Upper lobe of left lung (tissue), 6 donors: ENCODE data around the gene NMU. TPM values are rescaled to one million over a fixed set of nuclear protein-coding genes. Genes with fewer than 3 reads are reported as not detected.

Experiments used
- ATAC-seq, 2 donors: fragments of 200-7000 bp; cut with Tn5 transposase; one replicate each; pipeline ENCODE4 v1.9.1; 2022; ENCODE audit warnings: mild to moderate bottlenecking in 2 of 2, moderate library complexity in 2 of 2; ENCODE audit not compliant: low FRiP score in 2 of 2
- DNase-seq, 2 donors: peaks; one replicate each; pipeline ENCODE4 v3.0.0-alpha.2; 2019 to 2020
- H3K27ac ChIP-seq, 4 donors: fragments of 200-600 bp; sonication (generic); one replicate each; pipeline ENCODE4 v1.5.1; 2016 to 2019
- H3K27me3 ChIP-seq, 4 donors: fragments of 200-600 bp; sonication (generic); one replicate each; pipeline ENCODE4 v1.5.1; 2017 to 2019
- H3K36me3 ChIP-seq, 4 donors: fragments of 200-600 bp; sonication (generic); one replicate each; pipeline ENCODE4 v1.5.1; 2016 to 2019
- H3K4me1 ChIP-seq, 4 donors: fragments of 200-600 bp; sonication (generic); one replicate each; pipeline ENCODE4 v1.5.1; 2018 to 2019
- H3K4me3 ChIP-seq, 4 donors: fragments of 200-600 bp; sonication (generic); one replicate each; pipeline ENCODE4 v1.5.1; 2017 to 2019; ENCODE audit warnings: mild to moderate bottlenecking in 2 of 4, moderate library complexity in 1 of 4
- H3K9me3 ChIP-seq, 4 donors: fragments of 200-600 bp; sonication (generic); one replicate each; pipeline ENCODE4 v1.5.1; 2018 to 2019
- EP300 ChIP-seq, 4 donors: sonication (generic); formaldehyde crosslinking; IDR thresholded peaks; one replicate each; pipeline ENCODE4 v1.5.1; 2017; ENCODE audit warnings: antibody characterized with exemption in 4 of 4, control low read depth in 2 of 4
- POLR2A ChIP-seq, 4 donors: fragments of 450-650 bp; IDR thresholded peaks; one replicate each; pipeline ENCODE4 v1.5.1; 2016 to 2017; ENCODE audit warnings: antibody characterized with exemption in 4 of 4, mild to moderate bottlenecking in 2 of 4
- POLR2AphosphoS5 ChIP-seq, 2 donors: sonication (generic); formaldehyde crosslinking; IDR thresholded peaks; one replicate each; pipeline ENCODE4 v1.5.1; 2017; ENCODE audit warnings: antibody characterized with exemption in 2 of 2
- WGBS, 2 donors: methylation state at CpG; one replicate each; pipeline ENCODE4 v1.1.5; 2017 to 2018; 5-methylcytosine and 5-hydroxymethylcytosine counted together
- total RNA-seq, 6 donors: library from RNA; depleted of rRNA in 4 of 6; stranded (reverse); fragments of >200 nt in 4 of 6; gene quantifications; one replicate each; pipeline versions ENCODE4 v1.1.0 to v1.2.1, GENCODE V29; 2016 to 2021
- TF ChIP-seq, protein P1 (sequence below), 6 experiments: fragments of 450-650 bp in 4 of 6; fragments of 200-600 bp in 2 of 6; sonication (generic) in 2 of 6; IDR thresholded peaks; one replicate each; pipeline ENCODE4 v1.5.1; 2016 to 2019; ENCODE audit warnings: antibody characterized with exemption in 6 of 6
- donor health status: DM: no; HTN: no; CAD: no; lungs with moderate emphysema.
- donor health status: DM: no; HTN: yes; CAD: no; lungs with severe emphysema.

The NMU gene
- total RNA-seq, 6 donors from 2014 or later: 1.6 to 3.2 (median 2.3) TPM; not detected in 3

DNA sequence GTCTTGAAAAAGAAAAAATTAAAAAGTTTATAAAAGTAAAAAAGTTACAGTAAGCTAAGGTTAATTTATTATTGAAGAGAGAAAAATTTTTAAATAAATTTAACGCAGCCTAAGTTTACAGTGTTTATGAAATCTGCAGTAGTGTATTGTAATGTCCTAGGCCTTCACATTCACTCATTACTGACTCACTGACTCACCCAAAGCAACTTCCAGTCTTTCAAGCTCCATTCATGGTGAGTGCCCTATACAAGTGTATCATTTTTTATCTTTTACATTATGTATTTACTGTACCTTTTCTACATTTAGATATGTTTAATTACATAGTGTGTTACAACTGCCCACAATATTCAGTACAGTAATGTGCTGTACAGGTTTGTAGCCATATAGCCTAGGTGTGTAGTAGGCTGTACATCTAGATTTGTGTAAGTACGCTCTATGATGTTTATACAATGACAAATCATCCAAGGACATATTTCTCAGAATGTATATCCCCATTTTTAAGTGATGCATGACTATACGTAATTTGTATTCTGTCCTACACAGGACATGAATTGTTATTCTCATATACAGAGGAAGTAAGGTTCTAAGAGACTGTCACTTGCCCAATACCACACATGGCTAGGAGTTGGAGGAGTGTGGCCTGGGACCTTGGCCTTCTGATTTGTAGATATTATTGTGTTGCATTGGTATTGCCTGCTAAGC is 24.6 kb downstream of the NMU start:
- ATAC-seq (no peak), DNase-seq (no peak)
- Histone ChIP-seq H3K4me1 (peaks cover 0 to 7% (median 2%) of the 10 kb centered on the region in 4 donors), H3K4me3 (no peak overlapping the region), H3K27me3 (no peaks in the 10 kb centered on the region), H3K27ac (no peak overlapping the region), H3K9me3 (no peaks in the 10 kb centered on the region), H3K36me3 (no peaks in the 10 kb centered on the region)
- TF ChIP-seq, protein P1, sequence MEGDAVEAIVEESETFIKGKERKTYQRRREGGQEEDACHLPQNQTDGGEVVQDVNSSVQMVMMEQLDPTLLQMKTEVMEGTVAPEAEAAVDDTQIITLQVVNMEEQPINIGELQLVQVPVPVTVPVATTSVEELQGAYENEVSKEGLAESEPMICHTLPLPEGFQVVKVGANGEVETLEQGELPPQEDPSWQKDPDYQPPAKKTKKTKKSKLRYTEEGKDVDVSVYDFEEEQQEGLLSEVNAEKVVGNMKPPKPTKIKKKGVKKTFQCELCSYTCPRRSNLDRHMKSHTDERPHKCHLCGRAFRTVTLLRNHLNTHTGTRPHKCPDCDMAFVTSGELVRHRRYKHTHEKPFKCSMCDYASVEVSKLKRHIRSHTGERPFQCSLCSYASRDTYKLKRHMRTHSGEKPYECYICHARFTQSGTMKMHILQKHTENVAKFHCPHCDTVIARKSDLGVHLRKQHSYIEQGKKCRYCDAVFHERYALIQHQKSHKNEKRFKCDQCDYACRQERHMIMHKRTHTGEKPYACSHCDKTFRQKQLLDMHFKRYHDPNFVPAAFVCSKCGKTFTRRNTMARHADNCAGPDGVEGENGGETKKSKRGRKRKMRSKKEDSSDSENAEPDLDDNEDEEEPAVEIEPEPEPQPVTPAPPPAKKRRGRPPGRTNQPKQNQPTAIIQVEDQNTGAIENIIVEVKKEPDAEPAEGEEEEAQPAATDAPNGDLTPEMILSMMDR (IDR thresholded peaks at IDR 0.05): no peak
- TF ChIP-seq EP300 (IDR thresholded peaks at IDR 0.05) (no peak), POLR2A (IDR thresholded peaks at IDR 0.05) (no peak), POLR2AphosphoS5 (IDR thresholded peaks at IDR 0.05) (no peak)
- 90 to 99% methylated on average over 3 of the region's 3 CpGs for WGBS, 2 donors

DNA sequence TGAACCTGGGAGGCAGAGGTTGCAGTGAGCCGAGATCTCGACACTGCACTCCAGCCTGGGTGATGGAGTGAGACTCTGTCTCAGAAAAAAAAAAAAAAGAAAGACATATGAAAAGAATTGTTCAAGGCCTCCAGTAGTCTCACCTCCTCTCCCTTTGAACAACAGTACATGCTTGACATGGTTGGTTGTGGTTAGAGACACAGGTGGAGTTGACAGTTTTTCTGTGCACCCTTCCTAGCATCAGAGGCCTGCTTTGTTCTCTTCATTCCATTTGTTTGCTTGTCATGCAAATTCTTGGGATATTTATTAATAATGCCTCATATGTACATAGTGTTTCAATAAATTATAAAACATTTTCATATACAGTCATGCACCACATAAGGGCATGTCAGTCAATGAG is 25.7 kb downstream of the NMU start:
- WGBS, 2 donors: 94 to 96% methylated on average over 2 of the region's 2 CpGs

DNA sequence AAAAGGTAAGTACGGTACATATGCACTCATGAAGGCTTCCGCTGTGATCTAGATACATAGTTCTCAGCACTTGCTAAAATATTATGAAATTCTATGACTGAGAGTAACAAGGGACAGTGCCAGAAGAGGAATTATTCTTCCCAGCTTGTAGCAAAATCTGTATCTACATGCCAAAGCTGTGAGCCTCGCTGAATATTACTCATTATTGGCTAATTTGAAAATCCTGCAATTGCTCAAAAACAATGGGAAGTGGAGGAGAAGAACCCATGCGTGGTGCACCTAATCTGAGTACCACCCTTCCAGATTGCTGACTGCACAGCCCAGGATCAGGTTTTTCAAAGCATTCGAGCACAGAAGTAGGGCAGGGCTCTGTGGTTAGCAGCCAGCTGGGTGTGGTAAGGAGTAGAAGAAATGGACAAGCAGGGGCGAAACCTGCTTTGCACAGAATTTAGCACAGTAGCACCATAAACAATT is 26.7 kb downstream of the NMU start:
- ATAC-seq (peak; percentile 76 to 83), DNase-seq (peak in 1 of 2 donors; percentile 34)
- WGBS, 2 donors: 55 to 59% methylated on average over 6 of the region's 6 CpGs
- Histone ChIP-seq H3K4me1 (peaks cover 0 to 7% (median 2%) of the 10 kb centered on the region in 4 donors), H3K9me3 (no peaks in the 10 kb centered on the region), H3K27ac (peak overlapping the region in 2 of 4 donors; percentile 16 to 60), H3K36me3 (no peaks in the 10 kb centered on the region), H3K27me3 (no peaks in the 10 kb centered on the region), H3K4me3 (no peak overlapping the region)
- TF ChIP-seq POLR2AphosphoS5 (IDR thresholded peaks at IDR 0.05): no peak

More for the DNA sequence above, 25.7 kb downstream of the NMU start:
- no peaks in the 10 kb centered on the region for H3K9me3 ChIP-seq
- peaks cover 0 to 7% (median 2%) of the 10 kb centered on the region in 4 donors for H3K4me1 ChIP-seq
- ATAC-seq: no peak
- DNase-seq: no peak
- H3K27ac ChIP-seq: no peak overlapping the region
- no peaks in the 10 kb centered on the region for H3K27me3 ChIP-seq
- no peaks in the 10 kb centered on the region for H3K36me3 ChIP-seq
- no peak overlapping the region for H3K4me3 ChIP-seq
- no peak for TF ChIP-seq POLR2A (IDR thresholded peaks at IDR 0.05)
- TF ChIP-seq, protein P1 (IDR thresholded peaks at IDR 0.05): no peak
- TF ChIP-seq EP300 (IDR thresholded peaks at IDR 0.05): no peak
- TF ChIP-seq POLR2AphosphoS5 (IDR thresholded peaks at IDR 0.05): no peak

DNA sequence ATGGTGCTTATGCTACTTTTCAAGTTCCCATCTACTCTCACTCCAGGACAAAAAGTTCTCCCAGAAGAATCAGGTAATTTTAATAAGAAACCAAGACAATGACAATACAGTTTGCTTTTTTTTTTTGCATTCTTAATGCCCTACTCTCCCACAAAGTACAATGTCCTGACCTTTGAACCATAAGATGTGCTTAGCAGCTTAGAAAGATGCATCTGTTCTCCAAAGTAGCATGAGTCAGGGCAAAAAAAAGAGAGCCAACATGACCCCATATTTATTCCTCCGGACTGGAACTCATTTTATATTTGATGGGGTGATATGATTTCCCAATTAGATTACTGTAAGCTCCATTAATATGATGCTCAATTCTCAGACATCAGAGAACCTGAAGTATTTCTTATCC is 27.5 kb downstream of the NMU start:
- Histone ChIP-seq H3K27ac (no peak overlapping the region), H3K4me3 (no peak overlapping the region), H3K27me3 (no peaks in the 10 kb centered on the region), H3K4me1 (peaks cover 0 to 7% (median 2%) of the 10 kb centered on the region in 4 donors), H3K36me3 (no peaks in the 10 kb centered on the region), H3K9me3 (no peaks in the 10 kb centered on the region)
- TF ChIP-seq POLR2AphosphoS5 (IDR thresholded peaks at IDR 0.05): no peak
- TF ChIP-seq, protein P1 (IDR thresholded peaks at IDR 0.05): no peak
- no peak for TF ChIP-seq EP300 (IDR thresholded peaks at IDR 0.05)
- TF ChIP-seq POLR2A (IDR thresholded peaks at IDR 0.05): no peak
- ATAC-seq (no peak), DNase-seq (no peak)
- 76 to 90% methylated on average over 1 of the region's 1 CpG for WGBS, 2 donors

DNA sequence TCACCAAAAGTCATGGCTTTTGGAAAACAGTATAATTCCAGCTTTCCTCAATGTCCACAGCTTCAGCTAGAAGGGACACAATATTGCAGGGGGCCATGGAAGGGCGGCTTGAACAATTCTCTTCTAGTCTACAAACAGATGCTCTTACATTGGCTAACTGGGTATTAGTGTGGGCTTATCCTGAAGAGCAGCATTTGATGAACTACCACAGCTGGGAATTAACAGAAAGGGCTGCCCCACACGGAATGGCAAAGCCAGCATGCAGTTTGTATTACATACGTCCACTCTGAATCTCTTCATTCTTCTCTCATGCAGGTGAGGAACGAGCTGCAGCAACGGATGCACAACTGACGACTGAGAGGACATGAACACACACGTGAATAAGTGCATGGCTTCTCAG is 31.1 kb downstream of the NMU start:
- no peak for DNase-seq
- H3K4me3 ChIP-seq: no peak overlapping the region
- ATAC-seq: no peak
- no peaks in the 10 kb centered on the region for H3K9me3 ChIP-seq
- H3K4me1 ChIP-seq: peaks cover 0 to 7% (median 2%) of the 10 kb centered on the region in 4 donors
- H3K27me3 ChIP-seq: no peaks in the 10 kb centered on the region
- 81 to 85% methylated on average over 7 of the region's 7 CpGs for WGBS, 2 donors
- H3K27ac ChIP-seq: no peak overlapping the region
- no peak for TF ChIP-seq POLR2A (IDR thresholded peaks at IDR 0.05)
- TF ChIP-seq, protein P1 (IDR thresholded peaks at IDR 0.05): no peak
- TF ChIP-seq POLR2AphosphoS5 (IDR thresholded peaks at IDR 0.05): no peak
- TF ChIP-seq EP300 (IDR thresholded peaks at IDR 0.05): no peak
- H3K36me3 ChIP-seq: no peaks in the 10 kb centered on the region
